Measurements from ENCODE around the gene BRIX1.
"Not testable (repeated sequence)": the region's sequence is repeated elsewhere in the genome, so short reads cannot be mapped to it uniquely, and the experiment has no call there.

The BRIX1 gene

DNA sequence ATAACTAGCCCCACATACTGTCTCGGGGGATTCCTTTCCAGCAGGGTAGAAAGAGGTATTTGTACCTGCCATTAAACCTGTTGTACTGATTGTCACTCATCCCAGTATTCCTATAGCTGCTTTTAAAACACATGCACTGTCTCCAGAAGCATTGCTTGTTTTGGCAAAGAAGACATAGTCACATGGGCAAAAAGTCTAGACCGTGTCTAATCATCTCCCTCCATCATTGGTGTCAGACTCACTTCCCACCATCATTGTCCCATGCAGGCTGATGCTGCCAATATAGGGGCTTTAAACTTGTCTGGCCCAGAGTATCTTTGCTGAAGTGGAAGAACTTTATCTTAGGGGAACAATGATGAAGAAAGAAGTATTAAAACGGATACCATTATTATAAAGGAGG, 26.4 kb downstream of the BRIX1 start:
- DNase-seq: no peak
- intact Hi-C loops (cut with DNase I): no loop called here

DNA sequence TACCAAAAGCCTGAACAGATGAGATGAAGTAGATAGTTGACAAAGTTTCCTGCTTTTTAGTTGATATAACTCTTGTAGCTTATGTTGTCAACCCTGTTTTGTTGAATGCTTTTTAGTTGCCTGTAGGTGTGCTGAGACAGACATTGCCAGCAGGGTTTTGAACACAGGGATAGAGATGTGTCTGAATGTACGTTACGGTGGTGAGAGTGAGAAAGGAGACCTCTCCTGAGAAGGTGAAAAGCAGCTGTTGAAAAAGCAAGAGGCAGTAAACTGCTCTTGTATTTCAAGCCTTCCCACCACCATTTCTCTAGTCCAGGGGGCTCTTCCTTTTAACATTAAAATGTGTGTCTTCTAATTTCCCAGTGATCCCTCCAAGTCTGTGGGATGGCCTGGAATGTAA, 28.5 kb downstream of the BRIX1 start:
- intact Hi-C loops (cut with DNase I): no loop called here
- DNase-seq: no peak

DNA sequence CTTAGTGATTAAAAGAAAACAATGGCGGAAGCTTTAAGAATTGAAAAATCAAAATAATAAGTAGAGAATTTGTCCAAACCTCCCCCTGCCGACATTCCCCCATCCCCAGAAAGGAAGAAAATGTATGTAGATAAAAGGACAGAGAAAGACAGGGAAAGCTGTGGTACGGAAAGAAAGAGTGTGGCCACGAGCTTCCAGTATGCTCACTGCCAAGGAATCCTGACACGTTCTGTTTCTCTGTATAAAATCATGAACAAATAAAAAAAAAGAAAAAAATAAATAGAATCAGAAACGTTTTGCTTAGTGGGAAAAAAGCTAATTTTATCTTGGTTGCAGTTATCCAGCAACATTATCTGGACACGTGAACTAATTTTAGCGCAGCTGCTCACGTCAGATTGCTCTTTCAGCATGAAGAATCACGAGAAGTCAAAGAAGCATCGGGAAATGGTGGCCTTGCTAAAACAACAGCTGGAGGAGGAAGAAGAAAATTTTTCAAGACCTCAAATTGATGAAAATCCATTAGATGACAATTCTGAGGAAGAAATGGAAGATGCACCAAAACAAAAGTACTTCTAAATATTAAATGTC, 29.0 kb downstream of the BRIX1 start:
- intact Hi-C loops (cut with DNase I): no loop called here
- no peak for DNase-seq

GRCh38 chr5:34957321-34957720, 41.8 kb downstream of the BRIX1 start:
- DNase-seq: no peak

GRCh38 chr5:34957857-34958690, 42.6 kb downstream of the BRIX1 start:
- DNase-seq: peak in 11 of 42 donors; percentile 5 to 26 (median 19)
- intact Hi-C loops (cut with DNase I): no loop called here

More at GRCh38 chr5:34957321-34957720, 41.8 kb downstream of the BRIX1 start:
- intact Hi-C loops (cut with DNase I): no loop called here

- intact Hi-C loops (cut with DNase I): no loop called here
These were observed 43.8 kb downstream of the BRIX1 start for GRCh38 chr5:34959323-34959722.

DNA sequence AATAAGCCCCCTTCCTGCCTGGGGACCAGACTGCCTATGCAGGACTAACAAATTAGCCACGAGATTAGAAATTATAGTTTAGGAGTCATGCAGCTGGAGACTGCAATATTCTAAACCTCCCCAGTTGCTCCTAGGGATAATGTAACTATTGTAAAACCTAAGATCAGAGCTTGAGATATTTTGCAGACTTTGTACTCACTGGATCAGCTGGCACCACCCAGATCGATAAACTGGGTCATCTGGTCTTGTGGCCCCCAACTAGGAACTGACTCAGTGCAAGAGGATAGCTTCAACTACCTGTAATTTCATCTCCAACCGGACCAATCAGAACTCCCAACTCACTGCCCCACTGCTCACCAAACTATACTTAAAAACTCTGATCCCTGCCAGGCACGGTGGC, 52.0 kb downstream of the BRIX1 start:
- no peak for DNase-seq
- intact Hi-C loops (cut with DNase I): no loop called here

More at GRCh38 chr5:34959323-34959722, 43.8 kb downstream of the BRIX1 start:
- DNase-seq: no peak

GRCh38 chr5:34968258-34968657, 52.7 kb downstream of the BRIX1 start:
- intact Hi-C loops (cut with DNase I): no loop called here
- no peak for DNase-seq

GRCh38 chr5:34970552-34970951, 55.0 kb downstream of the BRIX1 start:
- no peak for DNase-seq
- intact Hi-C loops (cut with DNase I): no loop called here

GRCh38 chr5:34971655-34972054, 56.1 kb downstream of the BRIX1 start:
- DNase-seq; intact Hi-C loops (cut with DNase I): not testable (repeated sequence)
